H7 (cell line): ENCODE data around the gene VAV2. TPM values are rescaled to one million over a fixed set of nuclear protein-coding genes. Genes with fewer than 3 reads are reported as not detected.
"Not testable (repeated sequence)": the region's sequence is repeated elsewhere in the genome, so short reads cannot be mapped to it uniquely, and the experiment has no call there.

Experiments used
- DNase-seq: peaks from one replicate; pipeline ENCODE4 v3.0.0; 2012
- H3K27me3 ChIP-seq: 2 replicates; pipeline ENCODE4 v1.6.0; 2011; ENCODE audit warnings: mild to moderate bottlenecking, low read length; ENCODE audit not compliant: control insufficient read depth, insufficient read depth
- H3K36me3 ChIP-seq: replicated peaks from 2 replicates; pipeline ENCODE4 v1.5.1; 2011; ENCODE audit warnings: low read length; ENCODE audit not compliant: control insufficient read depth, insufficient read depth
- H3K4me3 ChIP-seq: 2 replicates; pipeline ENCODE4 v1.5.1; 2011; ENCODE audit warnings: low read depth, mild to moderate bottlenecking, control low read depth, low read length, moderate library complexity; ENCODE audit not compliant: insufficient read depth
- total RNA-seq: library from RNA; depleted of rRNA; stranded (reverse); fragments of >200 nt; shearing (Covaris generic); gene quantifications from 2 replicates; pipeline ENCODE4 v1.2.3, GENCODE V29; 2014

VAV2 gene
- total RNA-seq, 1 experiment from 2014 or later, result 17.7 TPM

GRCh38 chr9:133929599-133929998 is 62.5 kb downstream of the VAV2 start:
- H3K4me3 ChIP-seq, result no peak overlapping the region
- no peaks in the 10 kb centered on the region; the same call in 1 of the 2 replicates for H3K36me3 ChIP-seq
- H3K27me3 ChIP-seq, result no peaks in the 10 kb centered on the region
- DNase-seq, result no peak

- H3K4me3 ChIP-seq, result no peak overlapping the region
- H3K27me3 ChIP-seq, result no peaks in the 10 kb centered on the region
- H3K36me3 ChIP-seq, result no peaks in the 10 kb centered on the region; the same call in 1 of the 2 replicates
- no peak for DNase-seq
These were observed 63.8 kb downstream of the VAV2 start for GRCh38 chr9:133928248-133928764.

GRCh38 chr9:133927041-133927440 is 65.1 kb downstream of the VAV2 start:
- Histone ChIP-seq H3K27me3 (no peaks in the 10 kb centered on the region), H3K36me3 (no peaks in the 10 kb centered on the region; the same call in 1 of the 2 replicates), H3K4me3 (no peak overlapping the region)
- peak; percentile 71 for DNase-seq

GRCh38 chr9:133926165-133926856 is 65.8 kb downstream of the VAV2 start:
- Histone ChIP-seq H3K4me3 (no peak overlapping the region), H3K36me3 (no peaks in the 10 kb centered on the region; the same call in 1 of the 2 replicates), H3K27me3 (no peaks in the 10 kb centered on the region)
- DNase-seq, result no peak

GRCh38 chr9:133924453-133924852 is 67.7 kb downstream of the VAV2 start:
- H3K27me3 ChIP-seq, result no peaks in the 10 kb centered on the region
- no peaks in the 10 kb centered on the region; the same call in 1 of the 2 replicates for H3K36me3 ChIP-seq
- no peak overlapping the region for H3K4me3 ChIP-seq
- no peak for DNase-seq

- not testable (repeated sequence) for H3K27me3 ChIP-seq, H3K4me3 ChIP-seq, DNase-seq
These were observed 68.5 kb downstream of the VAV2 start for GRCh38 chr9:133923608-133924007.

GRCh38 chr9:133921866-133922265 is 70.3 kb downstream of the VAV2 start:
- H3K4me3 ChIP-seq, result no peak overlapping the region
- H3K27me3 ChIP-seq, result no peaks in the 10 kb centered on the region
- H3K36me3 ChIP-seq, result no peaks in the 10 kb centered on the region; the same call in 1 of the 2 replicates
- no peak for DNase-seq

More at GRCh38 chr9:133923608-133924007, 68.5 kb downstream of the VAV2 start:
- H3K36me3 ChIP-seq, result not testable (repeated sequence)

GRCh38 chr9:133920471-133920870 is 71.7 kb downstream of the VAV2 start:
- peak; percentile 74 for DNase-seq
- Histone ChIP-seq H3K27me3 (no peaks in the 10 kb centered on the region), H3K36me3 (no peaks in the 10 kb centered on the region), H3K4me3 (no peak overlapping the region)

- Histone ChIP-seq H3K27me3 (no peaks in the 10 kb centered on the region), H3K4me3 (no peak overlapping the region), H3K36me3 (no peaks in the 10 kb centered on the region)
- DNase-seq, result no peak
These were observed 72.6 kb downstream of the VAV2 start for GRCh38 chr9:133919253-133920115.

- Histone ChIP-seq H3K27me3 (no peaks in the 10 kb centered on the region), H3K4me3 (no peak overlapping the region), H3K36me3 (no peaks in the 10 kb centered on the region)
- no peak for DNase-seq
These were observed 73.9 kb downstream of the VAV2 start for GRCh38 chr9:133918111-133918813.

GRCh38 chr9:133917375-133917774 is 74.7 kb downstream of the VAV2 start:
- Histone ChIP-seq H3K36me3 (no peaks in the 10 kb centered on the region), H3K4me3 (no peak overlapping the region), H3K27me3 (no peaks in the 10 kb centered on the region)
- no peak for DNase-seq

GRCh38 chr9:133916159-133916541 is 76.0 kb downstream of the VAV2 start:
- no peak overlapping the region for H3K4me3 ChIP-seq
- DNase-seq, result no peak

GRCh38 chr9:133915534-133916158 is 76.5 kb downstream of the VAV2 start:
- DNase-seq, result no peak
- Histone ChIP-seq H3K36me3 (no peaks in the 10 kb centered on the region), H3K27me3 (no peaks in the 10 kb centered on the region), H3K4me3 (no peak overlapping the region)

More at GRCh38 chr9:133916159-133916541, 76.0 kb downstream of the VAV2 start:
- Histone ChIP-seq H3K36me3 (no peaks in the 10 kb centered on the region), H3K27me3 (no peaks in the 10 kb centered on the region)
